ENCODE results near the gene ADGRG3.

ADGRG3 gene

DNA sequence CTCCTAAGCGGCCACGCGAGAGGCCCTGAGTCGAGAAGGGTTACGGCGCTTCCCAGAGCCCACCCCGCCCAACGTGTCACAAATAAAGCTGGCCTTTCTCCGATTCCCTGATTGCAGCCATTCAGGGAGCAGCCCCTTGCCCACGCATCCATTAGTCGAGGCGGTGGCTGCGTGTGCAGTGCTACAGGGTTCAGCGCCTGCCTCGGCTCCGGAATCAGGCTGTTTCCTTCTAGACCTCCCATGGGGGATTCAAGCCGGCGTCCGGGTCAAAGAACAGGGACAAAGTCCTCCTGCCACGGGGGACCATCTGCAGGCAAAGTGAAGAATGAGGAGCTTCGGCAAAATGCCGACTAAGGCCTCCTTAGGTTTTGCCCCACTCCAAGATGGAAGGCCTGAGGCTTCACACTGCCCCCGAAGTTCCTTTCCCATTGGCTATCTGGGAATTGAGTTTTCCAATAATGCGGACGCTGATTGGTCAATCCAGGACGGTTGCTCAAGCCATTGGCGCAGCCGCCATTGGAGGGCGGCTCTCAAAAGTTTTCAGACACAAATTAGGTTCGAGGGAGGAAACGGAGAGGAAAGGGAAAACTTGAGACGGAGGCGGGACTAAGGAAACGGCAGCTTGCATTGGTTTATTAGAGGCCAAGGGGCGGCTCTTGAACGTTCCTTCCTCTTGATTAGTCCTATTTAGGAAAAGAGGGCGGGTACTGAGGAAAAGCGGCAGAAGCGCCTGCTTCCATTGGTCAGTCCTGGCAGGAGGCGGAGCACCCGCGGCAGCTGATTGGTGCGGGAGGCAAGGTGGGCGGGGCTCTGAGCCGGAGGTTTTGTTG is 67.0 kb downstream of the ADGRG3 start:
- DNase-seq (ENCODE audit: low read depth) = peak; percentile 100
- peak overlapping the region; percentile 89 for H3K4me3 ChIP-seq (ENCODE audit: control insufficient read depth, low read depth, low read length)
- TF ChIP-seq, protein P1, sequence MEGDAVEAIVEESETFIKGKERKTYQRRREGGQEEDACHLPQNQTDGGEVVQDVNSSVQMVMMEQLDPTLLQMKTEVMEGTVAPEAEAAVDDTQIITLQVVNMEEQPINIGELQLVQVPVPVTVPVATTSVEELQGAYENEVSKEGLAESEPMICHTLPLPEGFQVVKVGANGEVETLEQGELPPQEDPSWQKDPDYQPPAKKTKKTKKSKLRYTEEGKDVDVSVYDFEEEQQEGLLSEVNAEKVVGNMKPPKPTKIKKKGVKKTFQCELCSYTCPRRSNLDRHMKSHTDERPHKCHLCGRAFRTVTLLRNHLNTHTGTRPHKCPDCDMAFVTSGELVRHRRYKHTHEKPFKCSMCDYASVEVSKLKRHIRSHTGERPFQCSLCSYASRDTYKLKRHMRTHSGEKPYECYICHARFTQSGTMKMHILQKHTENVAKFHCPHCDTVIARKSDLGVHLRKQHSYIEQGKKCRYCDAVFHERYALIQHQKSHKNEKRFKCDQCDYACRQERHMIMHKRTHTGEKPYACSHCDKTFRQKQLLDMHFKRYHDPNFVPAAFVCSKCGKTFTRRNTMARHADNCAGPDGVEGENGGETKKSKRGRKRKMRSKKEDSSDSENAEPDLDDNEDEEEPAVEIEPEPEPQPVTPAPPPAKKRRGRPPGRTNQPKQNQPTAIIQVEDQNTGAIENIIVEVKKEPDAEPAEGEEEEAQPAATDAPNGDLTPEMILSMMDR (IDR thresholded peaks at IDR 0.05; ENCODE audit: control insufficient read depth, insufficient read depth, low read depth, low read length, missing control alignments) = no peak

DNA sequence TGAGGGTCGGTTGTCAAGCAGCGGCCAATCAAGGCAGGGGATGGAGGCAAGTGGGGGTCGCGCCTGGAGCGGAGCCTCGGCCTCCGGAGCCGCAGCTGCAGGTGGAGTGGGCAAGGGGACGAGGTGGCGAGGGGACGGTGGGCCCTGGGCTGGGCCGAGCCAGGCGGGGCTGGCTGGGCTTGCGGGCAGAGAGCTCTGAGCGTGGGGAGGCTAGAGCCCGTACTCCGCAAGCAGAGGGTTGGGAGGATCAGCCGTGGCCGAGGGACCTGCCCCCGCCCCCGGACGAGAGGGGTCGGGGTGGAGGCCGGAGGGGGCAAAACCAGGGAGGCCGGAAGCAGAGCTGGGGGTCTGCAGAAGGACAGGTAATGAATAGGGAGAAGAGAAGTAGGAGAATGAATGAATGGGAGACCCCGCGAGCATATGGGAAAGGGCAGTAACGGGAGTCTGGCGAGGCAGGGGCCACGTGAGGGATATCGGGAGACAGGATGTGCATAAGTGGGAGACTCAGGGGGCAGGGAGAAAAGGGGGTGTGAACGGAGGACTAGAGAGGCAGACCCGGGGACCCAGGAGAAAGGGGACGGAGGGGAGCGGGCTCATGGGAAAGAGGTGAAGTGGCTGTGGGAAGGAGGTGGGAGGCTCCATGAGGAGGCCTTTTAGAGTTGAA is 67.8 kb downstream of the ADGRG3 start, which contains the start of gene KATNB1:
TSS of gene KATNB1 (plus strand) at position 16 of the 664 bp plus-strand sequence. CDS start 1,474 bp downstream, outside the sequence.
- no peak for DNase-seq (ENCODE audit: low read depth)
- TF ChIP-seq, protein P1 (IDR thresholded peaks at IDR 0.05; ENCODE audit: control insufficient read depth, insufficient read depth, low read depth, low read length, missing control alignments) = no peak
- H3K4me3 ChIP-seq (ENCODE audit: control insufficient read depth, low read depth, low read length) = peak within 1 kb of the TSS; percentile 89

DNA sequence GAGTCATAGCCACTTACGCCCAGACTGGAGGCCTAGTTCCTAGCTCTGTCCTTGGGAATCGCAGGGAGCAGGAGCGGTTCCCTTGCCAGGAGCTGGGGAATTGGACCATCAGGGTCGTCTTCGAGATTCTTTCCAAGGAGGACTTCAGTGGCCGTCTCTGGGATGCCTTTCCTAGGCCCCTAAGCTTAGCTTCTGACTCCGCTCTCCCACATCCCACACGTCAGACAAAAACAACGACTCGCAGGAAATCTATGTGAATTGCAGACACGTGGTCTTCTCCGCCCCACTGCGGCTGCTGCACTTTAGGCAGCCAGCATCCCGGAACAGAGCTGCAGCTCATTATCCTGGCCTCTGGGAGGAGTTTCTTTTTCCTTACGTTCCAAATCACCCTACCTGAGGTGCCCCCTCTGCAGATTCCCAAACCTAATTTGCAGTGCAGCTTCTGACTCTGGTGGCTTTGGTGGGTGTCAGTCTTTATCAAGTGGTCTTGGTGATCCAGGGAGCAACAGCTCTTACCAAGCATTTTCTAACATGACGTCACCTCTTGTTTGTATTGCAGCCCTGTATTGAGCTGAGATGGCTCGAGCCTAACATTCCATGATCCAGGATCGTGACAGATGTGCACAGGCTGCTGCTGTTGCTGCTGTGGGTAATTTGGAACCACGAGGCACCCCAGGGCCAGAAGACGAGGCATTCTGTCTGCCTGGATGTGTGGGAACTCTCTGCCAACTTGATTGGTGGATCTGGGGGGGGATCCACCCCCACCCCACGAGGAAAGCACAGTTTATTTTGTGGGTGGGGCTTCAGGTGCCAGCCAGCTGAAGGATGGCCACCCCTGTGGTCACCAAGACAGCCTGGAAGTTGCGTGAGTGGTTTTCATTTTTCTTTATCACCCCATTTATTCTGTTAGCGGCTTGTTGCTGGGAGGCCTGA is 68.6 kb downstream of the ADGRG3 start:
- peak overlapping the region; percentile 89 for H3K4me3 ChIP-seq (ENCODE audit: control insufficient read depth, low read depth, low read length)
- TF ChIP-seq, protein P1 (IDR thresholded peaks at IDR 0.05; ENCODE audit: control insufficient read depth, insufficient read depth, low read depth, low read length, missing control alignments) = peak; percentile 23
- peak; percentile 33 for DNase-seq (ENCODE audit: low read depth)

DNA sequence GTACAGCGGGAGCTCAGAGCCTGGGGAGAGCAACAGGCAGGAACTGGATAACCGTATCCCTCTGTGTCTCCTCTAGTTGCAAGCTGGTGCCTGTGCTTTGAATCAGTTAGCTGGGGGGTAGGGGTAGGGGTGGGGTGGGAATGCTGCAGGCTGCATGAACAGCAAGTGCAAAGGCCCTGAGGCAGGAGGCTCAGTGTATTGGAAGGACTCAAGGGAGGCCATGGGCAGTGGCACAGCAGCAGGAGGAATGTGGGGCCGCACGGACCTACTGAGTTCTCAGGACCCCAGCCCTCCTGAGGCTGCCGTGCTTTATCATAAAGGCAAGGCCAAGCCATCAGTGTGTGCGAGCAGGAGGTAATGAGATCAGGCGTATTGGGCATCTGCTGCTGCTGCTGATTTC is 70.7 kb downstream of the ADGRG3 start:
- no peak overlapping the region for H3K4me3 ChIP-seq (ENCODE audit: control insufficient read depth, low read depth, low read length)
- TF ChIP-seq, protein P1 (IDR thresholded peaks at IDR 0.05; ENCODE audit: control insufficient read depth, insufficient read depth, low read depth, low read length, missing control alignments) = no peak
- DNase-seq (ENCODE audit: low read depth) = no peak
